Lower leg skin (tissue), 4 donors: ENCODE results near the gene CHN2. TPM values are rescaled to one million over a fixed set of nuclear protein-coding genes. Genes with fewer than 3 reads are reported as not detected.

Experiments
- DNase-seq, 2 donors: peaks; one replicate each; pipeline ENCODE4 v3.0.0-alpha.2; 2019; ENCODE audit warnings: low spot score in 2 of 2
- H3K4me3 ChIP-seq: fragments of 200-600 bp; sonication (generic); 2 replicates; pipeline ENCODE4 v1.5.1; 2017; ENCODE audit warnings: mild to moderate bottlenecking, low read depth; ENCODE audit not compliant: poor library complexity, severe bottlenecking
- POLR2A ChIP-seq, 2 donors: fragments of 450-650 bp; IDR thresholded peaks; one replicate each; pipeline ENCODE4 v1.6.1; 2016 to 2017; ENCODE audit warnings: antibody characterized with exemption in 2 of 2, mild to moderate bottlenecking in 1 of 2, moderate library complexity in 1 of 2
- WGBS, 2 donors: methylation state at CpG; one replicate each; pipeline ENCODE4 v1.1.5; 2018; 5-methylcytosine and 5-hydroxymethylcytosine counted together
- intact Hi-C: fragments of 100-400 bp; cut with DNase I; formaldehyde crosslinking; loops from one replicate; pipeline ENCODE4 v1.15.0; 2023; ENCODE audit warnings: low total_unique reads
- total RNA-seq, 4 donors: library from RNA; depleted of rRNA; stranded (reverse); fragments of >200 nt; gene quantifications; one replicate each; pipeline ENCODE4 v1.1.0, GENCODE V29; 2016
- TF ChIP-seq, protein P1 (sequence below), 3 donors: fragments of 450-650 bp; IDR thresholded peaks; one replicate each; pipeline ENCODE4 v1.5.1; 2016; ENCODE audit warnings: antibody characterized with exemption in 3 of 3, mild to moderate bottlenecking in 3 of 3, moderate library complexity in 2 of 3

Gene CHN2
- total RNA-seq, 4 donors from 2014 or later = 1.0 to 3.8 (median 2.0) TPM

DNA sequence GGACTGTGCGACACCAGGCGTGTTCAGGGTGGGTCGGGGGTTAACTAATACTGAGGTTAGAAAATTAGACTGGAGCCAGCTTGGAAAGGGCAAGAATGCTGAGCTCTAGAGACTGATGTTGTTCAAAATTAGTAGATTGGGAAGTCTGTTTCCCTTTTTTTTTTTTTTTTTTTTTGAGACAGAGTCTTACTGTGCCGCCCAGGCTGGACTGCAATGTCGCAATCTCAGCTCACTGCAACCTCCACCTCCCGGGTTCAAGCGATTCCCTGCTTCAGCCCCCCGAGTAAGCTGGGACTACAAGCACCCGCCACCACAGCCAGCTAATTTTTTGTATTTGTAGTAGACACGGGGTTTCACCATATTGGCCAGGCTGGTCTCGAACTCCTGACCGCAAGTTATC lies 45.5 kb upstream of the CHN2 start:
- intact Hi-C loops = no loop called here
- DNase-seq = no peak
- no peak overlapping the region for H3K4me3 ChIP-seq
- TF ChIP-seq POLR2A (IDR thresholded peaks at IDR 0.05) = no peak
- TF ChIP-seq, protein P1, sequence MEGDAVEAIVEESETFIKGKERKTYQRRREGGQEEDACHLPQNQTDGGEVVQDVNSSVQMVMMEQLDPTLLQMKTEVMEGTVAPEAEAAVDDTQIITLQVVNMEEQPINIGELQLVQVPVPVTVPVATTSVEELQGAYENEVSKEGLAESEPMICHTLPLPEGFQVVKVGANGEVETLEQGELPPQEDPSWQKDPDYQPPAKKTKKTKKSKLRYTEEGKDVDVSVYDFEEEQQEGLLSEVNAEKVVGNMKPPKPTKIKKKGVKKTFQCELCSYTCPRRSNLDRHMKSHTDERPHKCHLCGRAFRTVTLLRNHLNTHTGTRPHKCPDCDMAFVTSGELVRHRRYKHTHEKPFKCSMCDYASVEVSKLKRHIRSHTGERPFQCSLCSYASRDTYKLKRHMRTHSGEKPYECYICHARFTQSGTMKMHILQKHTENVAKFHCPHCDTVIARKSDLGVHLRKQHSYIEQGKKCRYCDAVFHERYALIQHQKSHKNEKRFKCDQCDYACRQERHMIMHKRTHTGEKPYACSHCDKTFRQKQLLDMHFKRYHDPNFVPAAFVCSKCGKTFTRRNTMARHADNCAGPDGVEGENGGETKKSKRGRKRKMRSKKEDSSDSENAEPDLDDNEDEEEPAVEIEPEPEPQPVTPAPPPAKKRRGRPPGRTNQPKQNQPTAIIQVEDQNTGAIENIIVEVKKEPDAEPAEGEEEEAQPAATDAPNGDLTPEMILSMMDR (IDR thresholded peaks at IDR 0.05) = no peak
- WGBS, 2 donors = 86 to 91% methylated on average over 12 of the region's 12 CpGs

DNA sequence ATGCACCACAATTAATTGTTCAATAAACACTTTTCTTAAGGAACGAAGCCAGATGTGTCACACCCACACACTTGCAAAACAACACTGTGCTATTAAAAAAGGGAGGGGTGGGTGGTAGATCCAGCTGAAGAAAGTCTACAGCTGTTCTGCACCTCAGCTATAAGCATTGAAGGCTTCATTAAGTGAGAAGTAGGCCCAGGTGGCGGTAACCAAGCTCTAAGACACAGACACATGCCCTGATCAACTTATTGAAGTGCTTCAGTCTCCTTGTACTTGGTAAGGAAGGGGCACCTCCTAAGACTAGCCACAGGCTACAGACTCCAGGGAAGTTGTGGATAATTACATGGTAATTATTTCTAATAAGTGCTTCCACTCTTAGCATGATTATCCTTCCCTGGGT lies 43.7 kb upstream of the CHN2 start:
- DNase-seq = no peak
- intact Hi-C loops = no loop called here
- no peak for TF ChIP-seq POLR2A (IDR thresholded peaks at IDR 0.05)
- TF ChIP-seq, protein P1 (IDR thresholded peaks at IDR 0.05) = no peak
- 80 to 87% methylated on average over 2 of the region's 2 CpGs for WGBS, 2 donors
- H3K4me3 ChIP-seq = no peak overlapping the region

DNA sequence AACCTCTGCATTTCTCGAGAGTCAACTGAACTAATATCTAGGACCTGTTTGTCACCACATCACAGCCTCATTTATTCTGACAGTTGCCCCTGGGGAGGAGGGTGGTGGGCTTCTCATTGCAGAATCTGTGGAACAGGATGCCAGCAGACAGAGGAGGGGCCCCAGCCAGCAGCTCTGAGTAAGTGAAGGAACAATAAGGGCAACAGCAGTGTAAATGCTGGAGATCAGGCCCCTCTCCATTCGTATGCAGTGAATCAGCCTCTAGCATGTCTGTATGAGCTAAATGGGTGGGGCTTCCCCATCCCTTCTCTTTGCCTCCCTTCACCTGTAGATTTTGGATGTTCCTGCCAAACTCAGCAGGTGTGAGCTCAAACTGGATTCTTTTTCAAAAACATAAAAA lies 40.5 kb upstream of the CHN2 start:
- TF ChIP-seq, protein P1 (IDR thresholded peaks at IDR 0.05) = no peak
- TF ChIP-seq POLR2A (IDR thresholded peaks at IDR 0.05) = no peak
- no peak overlapping the region for H3K4me3 ChIP-seq
- no peak for DNase-seq
- intact Hi-C loops = no loop called here
- WGBS, 2 donors = 80 to 82% methylated on average over 2 of the region's 2 CpGs

DNA sequence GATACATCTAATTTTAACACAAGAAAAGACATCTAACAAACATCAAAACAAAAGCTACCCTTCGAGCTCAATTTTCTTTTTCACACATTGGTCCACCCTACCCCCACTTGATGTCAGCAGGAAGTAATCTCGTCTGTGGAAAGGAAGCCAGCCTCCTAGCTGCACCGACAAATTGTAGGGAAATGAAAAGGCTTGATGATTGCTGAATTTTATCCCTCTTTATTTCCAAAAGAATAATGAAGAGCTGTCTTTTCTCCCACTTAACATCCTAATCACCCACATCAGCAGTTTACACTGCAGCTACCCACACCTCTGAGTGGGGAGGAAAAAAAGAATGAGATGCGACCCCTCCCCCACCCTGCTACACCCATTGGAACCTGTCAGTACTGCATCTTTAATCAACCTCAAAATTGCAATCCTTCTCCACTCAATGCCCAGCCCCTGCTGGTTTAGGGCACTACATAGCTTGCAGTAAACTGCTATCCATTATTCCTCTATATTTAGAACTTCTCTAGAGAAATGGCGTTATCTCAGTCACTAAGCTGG lies 37.6 kb upstream of the CHN2 start:
- no peak for DNase-seq

DNA sequence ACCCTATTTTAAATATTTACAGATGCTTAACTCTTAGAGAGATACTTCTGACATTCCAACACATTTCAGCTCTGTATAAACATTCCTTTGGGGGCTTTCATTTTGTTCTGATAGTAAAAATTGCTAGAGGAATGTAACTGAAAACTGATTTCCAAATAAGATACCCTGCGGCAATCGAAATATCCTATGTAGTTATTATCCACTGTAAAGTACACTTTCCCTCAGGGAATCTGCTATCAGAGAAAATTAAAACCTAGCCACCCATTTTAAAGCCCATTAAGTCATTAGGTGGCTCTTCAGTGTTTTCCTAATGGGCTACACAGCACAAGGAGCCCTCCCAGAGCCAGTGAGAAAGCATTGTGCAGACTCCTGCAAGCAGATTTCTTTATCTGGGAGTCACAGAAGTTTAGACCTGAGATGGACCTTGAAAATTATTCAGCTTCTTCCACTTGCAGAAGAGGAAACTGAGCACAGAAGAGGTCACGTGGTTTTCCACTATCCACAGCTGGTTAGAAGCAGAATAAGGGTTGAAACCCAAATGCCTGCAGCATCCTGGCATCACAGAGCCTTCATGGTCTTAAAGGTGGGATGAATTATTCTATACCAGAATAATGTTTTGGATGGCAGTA lies 35.7 kb upstream of the CHN2 start:
- TF ChIP-seq POLR2A (IDR thresholded peaks at IDR 0.05) = no peak
- TF ChIP-seq, protein P1 (IDR thresholded peaks at IDR 0.05) = no peak
- intact Hi-C loops = no loop called here
- WGBS, 2 donors = 39 to 57% methylated on average over 3 of the region's 3 CpGs
- DNase-seq = no peak
- no peak overlapping the region for H3K4me3 ChIP-seq

More for the DNA sequence above, 37.6 kb upstream of the CHN2 start:
- TF ChIP-seq, protein P1 (IDR thresholded peaks at IDR 0.05) = no peak
- no peak for TF ChIP-seq POLR2A (IDR thresholded peaks at IDR 0.05)
- no peak overlapping the region for H3K4me3 ChIP-seq
- intact Hi-C loops = no loop called here
- 33 to 35% methylated on average over 5 of the region's 5 CpGs for WGBS, 2 donors

DNA sequence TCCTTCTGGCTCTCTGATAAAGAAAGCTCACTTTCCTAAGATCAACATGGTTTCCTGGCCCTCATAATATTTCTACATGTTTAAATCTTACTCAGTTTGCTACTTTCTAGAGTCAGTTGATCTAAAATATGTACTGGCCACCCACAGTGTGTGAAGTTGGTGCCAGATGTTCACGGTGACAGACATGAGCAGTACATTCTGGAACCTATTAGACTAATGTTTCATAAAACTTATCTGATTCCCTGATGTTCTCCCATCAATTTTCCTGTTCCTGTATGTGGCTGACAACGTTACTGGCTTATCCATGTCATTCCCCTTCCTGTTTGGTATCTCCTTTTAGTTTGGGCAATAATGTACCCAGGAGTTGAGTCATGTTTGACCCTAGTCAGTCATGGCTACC lies 34.5 kb upstream of the CHN2 start:
- intact Hi-C loops = no loop called here
- WGBS, 2 donors = 21 to 26% methylated on average over 2 of the region's 2 CpGs
- no peak for TF ChIP-seq POLR2A (IDR thresholded peaks at IDR 0.05)
- TF ChIP-seq, protein P1 (IDR thresholded peaks at IDR 0.05) = no peak
- no peak for DNase-seq
- H3K4me3 ChIP-seq = no peak overlapping the region
